Body of pancreas (tissue), 4 donors: ENCODE measurements around the gene INF2. TPM values are rescaled to one million over a fixed set of nuclear protein-coding genes. Genes with fewer than 3 reads are reported as not detected.

Source experiments
- ATAC-seq: fragments of 150-250 bp; one replicate; pipeline ENCODE4 v1.9.1; 2016
- DNase-seq, 4 donors: peaks; one replicate each; pipeline ENCODE4 v3.0.0-alpha.2; 2019
- H3K27ac ChIP-seq, 4 donors: fragments of 200-600 bp; sonication (generic); 1 replicate in 3 of 4; 2 replicates in 1 of 4; pipeline versions ENCODE4 v1.5.1 to v1.6.1; 2016 to 2019; ENCODE audit warnings: mild to moderate bottlenecking in 1 of 4, mixed read lengths in 1 of 4, moderate library complexity in 1 of 4
- H3K27me3 ChIP-seq, 2 donors: fragments of 200-600 bp; sonication (generic); one replicate each; pipeline ENCODE4 v1.6.0; 2016; ENCODE audit warnings: mild to moderate bottlenecking in 1 of 2
- H3K36me3 ChIP-seq, 2 donors: fragments of 200-600 bp; sonication (generic); replicated peaks in 1 of 2; 2 replicates each; pipeline ENCODE4 v1.5.1; 2016; ENCODE audit warnings: low read depth in 2 of 2; ENCODE audit not compliant: insufficient read depth in 1 of 2
- H3K4me1 ChIP-seq: fragments of 200-600 bp; sonication (generic); one replicate; pipeline ENCODE4 v1.6.0; 2016
- H3K4me3 ChIP-seq, 2 donors: fragments of 200-600 bp; sonication (generic); 1 replicate in 1 of 2; 2 replicates in 1 of 2; pipeline ENCODE4 v1.5.1; 2016 to 2019
- H3K9me3 ChIP-seq, 3 donors: fragments of 200-600 bp; sonication (generic); 1 replicate in 2 of 3; 2 replicates in 1 of 3; pipeline ENCODE4 v1.5.1; 2016
- CTCF ChIP-seq, 7 experiments: fragments of 450-650 bp in 4 of 7; fragments of 200-600 bp in 3 of 7; sonication (generic) in 3 of 7; IDR thresholded peaks; one replicate each; pipeline ENCODE4 v1.5.1; 2016 to 2019; ENCODE audit warnings: antibody characterized with exemption in 7 of 7
- POLR2A ChIP-seq, 3 donors: fragments of 450-650 bp; IDR thresholded peaks; one replicate each; pipeline ENCODE4 v1.6.1; 2016; ENCODE audit warnings: antibody characterized with exemption in 3 of 3, mild to moderate bottlenecking in 2 of 3
- WGBS, 2 donors: methylation state at CpG; one replicate each; pipeline ENCODE4 v1.1.5; 2017; 5-methylcytosine and 5-hydroxymethylcytosine counted together
- intact Hi-C: fragments of 100-400 bp; cut with DNase I; formaldehyde crosslinking; loops from one replicate; pipeline ENCODE4 v1.15.1; 2023
- total RNA-seq, 2 donors: library from RNA; depleted of rRNA; stranded (reverse); fragments of >200 nt; gene quantifications; one replicate each; pipeline ENCODE4 v1.1.0, GENCODE V29; 2016

The INF2 gene
- total RNA-seq, 2 donors from 2014 or later = 46.2 to 90.3 TPM

DNA sequence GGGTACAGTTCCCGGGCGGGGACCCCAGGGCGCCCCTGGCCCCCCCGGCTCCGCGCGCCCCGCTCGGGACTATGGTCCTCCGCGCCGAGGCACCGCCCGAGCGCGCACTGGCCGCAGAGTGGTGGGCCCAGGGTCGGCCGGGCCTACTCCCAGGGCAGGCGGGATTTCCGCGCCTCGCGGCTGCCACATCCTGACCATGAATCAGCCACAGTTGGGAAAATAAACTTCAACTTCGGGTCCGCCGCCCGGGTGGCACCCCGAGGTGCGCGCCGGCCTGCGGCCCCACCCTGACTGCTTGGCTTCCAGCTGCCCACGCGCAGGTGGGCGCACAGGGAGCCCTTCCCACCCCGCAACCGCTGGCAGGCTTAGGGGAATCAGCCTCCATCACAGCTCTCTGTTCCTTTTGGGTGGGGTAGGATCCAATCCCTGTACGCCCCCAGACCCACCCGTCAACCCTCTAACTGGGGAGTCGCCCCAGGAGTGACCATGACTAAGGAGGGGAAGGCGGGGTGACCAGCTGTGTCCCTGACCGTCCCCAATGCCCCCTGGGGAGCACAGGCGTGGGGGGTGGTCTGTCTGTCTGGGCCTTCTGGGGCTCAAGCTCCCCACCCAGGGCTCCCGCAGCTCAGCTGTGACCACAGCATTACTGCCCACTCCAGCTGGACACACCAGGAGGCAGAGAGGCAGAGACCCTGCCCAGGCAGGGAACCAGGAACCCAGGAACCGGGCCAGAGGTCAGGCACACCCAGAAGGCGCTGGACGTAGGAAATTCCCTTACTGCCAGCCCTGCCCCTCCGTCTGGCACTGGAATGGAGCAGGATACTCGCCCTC is 678 bp downstream of the INF2 start:
- TF ChIP-seq POLR2A (IDR thresholded peaks at IDR 0.05) = peak in 1 of 3 donors; percentile 8
- TF ChIP-seq CTCF (IDR thresholded peaks at IDR 0.05) = no peak
- Histone ChIP-seq H3K4me3 (peak overlapping the region; percentile 50 to 70), H3K36me3 (no peaks in the 10 kb centered on the region), H3K27me3 (no peaks in the 10 kb centered on the region), H3K27ac (peak overlapping the region; percentile 84 to 92 (median 90)), H3K4me1 (peaks cover 43% of the 10 kb centered on the region), H3K9me3 (no peaks in the 10 kb centered on the region)
- 4 to 10% methylated on average over 2 to 48 of the region's 50 CpGs for WGBS, 2 donors
- no peak for DNase-seq
- ATAC-seq = peak; percentile 2
- intact Hi-C loops = no loop called here

GRCh38 chr14:104690861-104691455 is 1.5 kb downstream of the INF2 start:
- no peak overlapping the region for H3K4me3 ChIP-seq
- H3K4me1 ChIP-seq = peaks cover 43% of the 10 kb centered on the region
- WGBS, 2 donors = 81 to 87% methylated on average over 14 to 16 of the region's 16 CpGs
- no peak for ATAC-seq
- no peak for DNase-seq
- H3K27me3 ChIP-seq = no peaks in the 10 kb centered on the region
- TF ChIP-seq POLR2A (IDR thresholded peaks at IDR 0.05) (no peak), CTCF (IDR thresholded peaks at IDR 0.05) (no peak)
- intact Hi-C loops = no loop called here
- no peaks in the 10 kb centered on the region for H3K9me3 ChIP-seq
- H3K27ac ChIP-seq = no peak overlapping the region
- no peaks in the 10 kb centered on the region for H3K36me3 ChIP-seq

- H3K4me3 ChIP-seq = no peak overlapping the region
- intact Hi-C loops = no loop called here
- TF ChIP-seq POLR2A (IDR thresholded peaks at IDR 0.05) (no peak), CTCF (IDR thresholded peaks at IDR 0.05) (no peak)
- H3K36me3 ChIP-seq = no peaks in the 10 kb centered on the region
- no peaks in the 10 kb centered on the region for H3K27me3 ChIP-seq
- DNase-seq (no peak), ATAC-seq (no peak)
- 87 to 92% methylated on average over 12 to 19 of the region's 19 CpGs for WGBS, 2 donors
- H3K9me3 ChIP-seq = no peaks in the 10 kb centered on the region
- H3K4me1 ChIP-seq = peaks cover 43% of the 10 kb centered on the region
- no peak overlapping the region for H3K27ac ChIP-seq
These were observed 2.3 kb downstream of the INF2 start for GRCh38 chr14:104691546-104692260.

- H3K4me1 ChIP-seq = peaks cover 38% of the 10 kb centered on the region
- H3K4me3 ChIP-seq = no peak overlapping the region
- no peak for DNase-seq
- no peaks in the 10 kb centered on the region for H3K9me3 ChIP-seq
- WGBS, 2 donors = 91 to 94% methylated on average over 4 to 15 of the region's 15 CpGs
- TF ChIP-seq CTCF (IDR thresholded peaks at IDR 0.05) (no peak), POLR2A (IDR thresholded peaks at IDR 0.05) (no peak)
- ATAC-seq = no peak
- H3K27ac ChIP-seq = no peak overlapping the region
- intact Hi-C loops = no loop called here
- no peaks in the 10 kb centered on the region for H3K36me3 ChIP-seq
- H3K27me3 ChIP-seq = no peaks in the 10 kb centered on the region
These were observed 3.0 kb downstream of the INF2 start for GRCh38 chr14:104692261-104692938.
